A673 (cell line): ENCODE measurements around the gene MBD5. TPM values are rescaled to one million over a fixed set of nuclear protein-coding genes. Genes with fewer than 3 reads are reported as not detected.
"Not testable (repeated sequence)": the region's sequence is repeated elsewhere in the genome, so short reads cannot be mapped to it uniquely, and the experiment has no call there.

Source experiments
- BruUV-seq: library from RNA; stranded (reverse); fragments of 400-500 nt; replicated peaks from 2 replicates; lab custom pipeline; 2021; lab: Mats Ljungman, UMichigan
- CTCF ChIA-PET: fragments of 300-600 bp; sonication (Branson Sonifier 250); formaldehyde crosslinking; loops from one replicate; lab custom pipeline; 2022; ENCODE audit warnings: antibody characterized with exemption; lab: Charles Lee
- POLR2A ChIA-PET: fragments of 300-600 bp; sonication (Branson Sonifier 250); formaldehyde crosslinking; loops from one replicate; lab custom pipeline; 2022; ENCODE audit warnings: antibody characterized with exemption; ENCODE audit not compliant: low non-redundant PET; lab: Charles Lee
- DNase-seq: peaks from one replicate; pipeline ENCODE4 v3.0.0-alpha.2; 2015; ENCODE audit warnings: low spot score
- H3K27ac ChIP-seq: fragments of 200-600 bp; sonication (generic); 2 replicates; pipeline ENCODE4 v1.5.1; 2016; ENCODE audit warnings: mixed run types, low read depth, mild to moderate bottlenecking, mixed read lengths, antibody characterized with exemption, low read length; ENCODE audit not compliant: poor library complexity, severe bottlenecking
- H3K27me3 ChIP-seq: fragments of 200-600 bp; sonication (generic); replicated peaks from 2 replicates; pipeline ENCODE4 v1.6.1; 2017; ENCODE audit warnings: mixed run types, low read depth, mild to moderate bottlenecking, mixed read lengths, antibody characterized with exemption, low read length; ENCODE audit not compliant: insufficient read depth, poor library complexity
- H3K36me3 ChIP-seq: fragments of 200-600 bp; sonication (generic); 2 replicates; pipeline ENCODE4 v1.6.1; 2016; ENCODE audit warnings: mixed run types, mild to moderate bottlenecking, mixed read lengths, antibody characterized with exemption, low read length; ENCODE audit not compliant: insufficient read depth, poor library complexity, severe bottlenecking
- H3K4me1 ChIP-seq: fragments of 200-600 bp; sonication (generic); 2 replicates; pipeline ENCODE4 v1.6.1; 2017; ENCODE audit warnings: mixed run types, mild to moderate bottlenecking, mixed read lengths, antibody characterized with exemption, low read length; ENCODE audit not compliant: insufficient read depth, poor library complexity, severe bottlenecking
- H3K4me3 ChIP-seq: fragments of 200-600 bp; sonication (generic); 2 replicates; pipeline ENCODE4 v1.5.1; 2016; ENCODE audit warnings: low read depth, mixed run types, mild to moderate bottlenecking, mixed read lengths, low read length; ENCODE audit not compliant: poor library complexity, severe bottlenecking
- H3K9me3 ChIP-seq: fragments of 200-600 bp; sonication (generic); 2 replicates; pipeline ENCODE4 v1.6.1; 2016; ENCODE audit warnings: mixed run types, low read depth, mild to moderate bottlenecking, mixed read lengths, antibody characterized with exemption, low read length; ENCODE audit not compliant: poor library complexity, severe bottlenecking
- EZH2 ChIP-seq: fragments of 200-600 bp; sonication (generic); IDR thresholded peaks from 2 replicates; pipeline ENCODE4 v1.6.1; 2017; ENCODE audit warnings: borderline replicate concordance, low read depth, mild to moderate bottlenecking, mixed read lengths, antibody characterized with exemption, low read length; ENCODE audit not compliant: poor library complexity, severe bottlenecking
- intact Hi-C: fragments of 100-400 bp; cut with micrococcal nuclease; formaldehyde crosslinking; loops from one replicate; pipeline ENCODE4 v1.10.0; 2022; ENCODE audit not compliant: unreplicated experiment
- total RNA-seq: library from RNA; stranded (reverse); gene quantifications from 2 replicates; pipeline ENCODE4 v1.2.3, GENCODE V29; 2021
- TF ChIP-seq, protein P1 (sequence below): fragments of 300-800, 200-600 bp; sonication (generic); conservative IDR thresholded peaks from 2 replicates; pipeline ENCODE4 v1.5.1; 2017; ENCODE audit warnings: low read depth, mild to moderate bottlenecking, antibody characterized with exemption, low read length, moderate library complexity, mixed read lengths

MBD5 gene
- total RNA-seq, 1 experiment from 2014 or later = 32.4 TPM

DNA sequence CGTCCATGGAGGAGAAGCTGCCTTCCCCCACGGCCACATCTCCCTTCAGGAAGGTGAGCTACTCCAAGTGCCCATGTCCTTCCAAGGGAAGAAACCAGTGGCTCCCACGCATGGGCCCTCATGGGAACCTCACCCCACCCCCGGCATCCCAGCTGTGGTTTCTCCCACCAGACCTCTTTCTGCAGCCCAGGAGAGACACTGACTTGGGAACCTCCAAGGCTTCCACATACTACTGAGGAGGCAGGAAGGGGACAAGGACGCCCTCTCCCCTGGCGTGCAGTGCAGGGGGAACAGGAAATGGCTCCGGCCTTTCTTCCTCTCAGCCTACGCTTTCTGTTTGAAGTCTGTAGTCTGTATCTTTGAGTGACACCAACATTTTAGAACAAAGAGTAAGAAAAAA is 519.1 kb downstream of the MBD5 start:
- BruUV-seq = no TSS peak
- Histone ChIP-seq H3K4me3 (no peak overlapping the region), H3K27me3 (no peaks in the 10 kb centered on the region), H3K4me1 (no peaks in the 10 kb centered on the region), H3K9me3 (no peaks in the 10 kb centered on the region), H3K36me3 (no peaks in the 10 kb centered on the region), H3K27ac (no peak overlapping the region)
- DNase-seq = no peak
- ChIA-PET CTCF (no interaction called here), POLR2A (no interaction called here)
- TF ChIP-seq, protein P1, sequence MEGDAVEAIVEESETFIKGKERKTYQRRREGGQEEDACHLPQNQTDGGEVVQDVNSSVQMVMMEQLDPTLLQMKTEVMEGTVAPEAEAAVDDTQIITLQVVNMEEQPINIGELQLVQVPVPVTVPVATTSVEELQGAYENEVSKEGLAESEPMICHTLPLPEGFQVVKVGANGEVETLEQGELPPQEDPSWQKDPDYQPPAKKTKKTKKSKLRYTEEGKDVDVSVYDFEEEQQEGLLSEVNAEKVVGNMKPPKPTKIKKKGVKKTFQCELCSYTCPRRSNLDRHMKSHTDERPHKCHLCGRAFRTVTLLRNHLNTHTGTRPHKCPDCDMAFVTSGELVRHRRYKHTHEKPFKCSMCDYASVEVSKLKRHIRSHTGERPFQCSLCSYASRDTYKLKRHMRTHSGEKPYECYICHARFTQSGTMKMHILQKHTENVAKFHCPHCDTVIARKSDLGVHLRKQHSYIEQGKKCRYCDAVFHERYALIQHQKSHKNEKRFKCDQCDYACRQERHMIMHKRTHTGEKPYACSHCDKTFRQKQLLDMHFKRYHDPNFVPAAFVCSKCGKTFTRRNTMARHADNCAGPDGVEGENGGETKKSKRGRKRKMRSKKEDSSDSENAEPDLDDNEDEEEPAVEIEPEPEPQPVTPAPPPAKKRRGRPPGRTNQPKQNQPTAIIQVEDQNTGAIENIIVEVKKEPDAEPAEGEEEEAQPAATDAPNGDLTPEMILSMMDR = no peak
- no peak for TF ChIP-seq EZH2
- intact Hi-C loops = no loop called here

DNA sequence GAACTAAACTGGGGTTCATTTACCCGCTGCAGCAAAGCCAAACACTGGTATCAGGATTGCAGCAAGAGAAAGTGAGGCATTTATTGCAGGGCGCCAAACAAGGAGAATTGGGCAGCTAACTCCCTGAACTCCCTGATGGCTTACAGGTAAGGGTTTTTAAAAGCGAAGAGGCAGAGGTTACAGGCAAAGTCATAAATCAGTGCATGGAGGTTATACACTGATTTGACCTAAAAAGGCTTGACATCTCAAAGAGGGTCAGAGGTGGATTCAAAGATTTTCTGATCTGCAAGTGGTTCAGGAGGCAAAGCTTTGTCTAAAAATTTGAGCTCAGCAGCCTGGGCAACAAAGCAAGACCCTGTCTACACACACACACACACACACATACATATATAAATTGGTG is 520.9 kb downstream of the MBD5 start:
- no TSS peak for BruUV-seq
- no peak overlapping the region for H3K4me3 ChIP-seq
- H3K27me3 ChIP-seq = no peaks in the 10 kb centered on the region
- no peak overlapping the region for H3K27ac ChIP-seq
- DNase-seq = no peak
- no peaks in the 10 kb centered on the region for H3K9me3 ChIP-seq
- intact Hi-C loops = no loop called here
- no peaks in the 10 kb centered on the region for H3K36me3 ChIP-seq
- no peak for TF ChIP-seq EZH2
- TF ChIP-seq, protein P1 = no peak
- H3K4me1 ChIP-seq = no peaks in the 10 kb centered on the region
- CTCF ChIA-PET = no interaction called here
- POLR2A ChIA-PET = no interaction called here

DNA sequence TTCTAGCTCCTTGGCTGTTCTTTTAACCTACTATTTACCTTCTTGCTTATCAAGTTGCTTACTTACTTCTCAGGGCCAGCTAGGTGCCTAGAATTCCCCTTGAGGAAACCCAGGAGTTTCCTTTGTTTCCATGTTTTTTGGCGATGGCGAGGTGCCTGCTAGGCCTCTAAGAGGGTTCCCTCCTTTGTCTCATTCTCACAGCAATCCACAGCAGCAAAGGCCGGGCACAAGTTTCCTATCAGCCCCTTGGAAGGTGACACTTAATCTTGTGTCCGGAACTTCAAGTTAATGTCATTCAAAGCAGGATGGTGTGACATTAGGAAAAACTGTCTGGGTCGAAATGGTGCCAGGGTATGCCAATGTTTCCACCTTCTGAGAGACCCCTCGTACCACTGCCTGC is 521.7 kb downstream of the MBD5 start:
- POLR2A ChIA-PET = no interaction called here
- TF ChIP-seq EZH2 = no peak
- TF ChIP-seq, protein P1 = no peak

GRCh38 chr2:148543088-148543540 is 522.2 kb downstream of the MBD5 start:
- H3K27me3 ChIP-seq, CTCF ChIA-PET, intact Hi-C loops, H3K4me1 ChIP-seq, POLR2A ChIA-PET, H3K27ac ChIP-seq, BruUV-seq, H3K9me3 ChIP-seq, H3K4me3 ChIP-seq, DNase-seq, H3K36me3 ChIP-seq: not testable (repeated sequence)

More for the DNA sequence above, 521.7 kb downstream of the MBD5 start:
- H3K27ac ChIP-seq = no peak overlapping the region
- no peaks in the 10 kb centered on the region for H3K9me3 ChIP-seq
- intact Hi-C loops = no loop called here
- no peaks in the 10 kb centered on the region for H3K36me3 ChIP-seq
- CTCF ChIA-PET = no interaction called here
- BruUV-seq = no TSS peak
- no peak for DNase-seq
- no peak overlapping the region for H3K4me3 ChIP-seq
- no peaks in the 10 kb centered on the region for H3K4me1 ChIP-seq
- no peaks in the 10 kb centered on the region for H3K27me3 ChIP-seq
